Tibial nerve (tissue), 3 donors: ENCODE measurements around the gene CPEB3.

Source experiments
- CTCF ChIP-seq, 5 experiments: fragments of 200-600 bp in 3 of 5; fragments of 450-650 bp in 2 of 5; sonication (generic) in 3 of 5; IDR thresholded peaks; one replicate each; pipeline ENCODE4 v1.5.1; 2016 to 2019; ENCODE audit warnings: antibody characterized with exemption in 5 of 5, mild to moderate bottlenecking in 3 of 5, moderate library complexity in 2 of 5
- POLR2A ChIP-seq, 2 donors: fragments of 450-650 bp; IDR thresholded peaks; one replicate each; pipeline ENCODE4 v1.6.1; 2017; ENCODE audit warnings: antibody characterized with exemption in 2 of 2, mild to moderate bottlenecking in 2 of 2, moderate library complexity in 2 of 2

GRCh38 chr10:92075829-92076228 lies 215.0 kb downstream of the CPEB3 start:
- no peak for TF ChIP-seq CTCF (IDR thresholded peaks at IDR 0.05)
- TF ChIP-seq POLR2A (IDR thresholded peaks at IDR 0.05): no peak
